SKM-1 treated with dmso at 0.1 percent for 144 hours (cell line): ENCODE data around the gene BICC1.
A peak's percentile ranks its signal among the peaks of the same experiment; 100 is the strongest.

Source experiments
- DNase-seq: peaks from one replicate; lab custom pipeline; 2025; ENCODE audit not compliant: unreplicated experiment; lab: John Stamatoyannopoulos, UW

The BICC1 gene

DNA sequence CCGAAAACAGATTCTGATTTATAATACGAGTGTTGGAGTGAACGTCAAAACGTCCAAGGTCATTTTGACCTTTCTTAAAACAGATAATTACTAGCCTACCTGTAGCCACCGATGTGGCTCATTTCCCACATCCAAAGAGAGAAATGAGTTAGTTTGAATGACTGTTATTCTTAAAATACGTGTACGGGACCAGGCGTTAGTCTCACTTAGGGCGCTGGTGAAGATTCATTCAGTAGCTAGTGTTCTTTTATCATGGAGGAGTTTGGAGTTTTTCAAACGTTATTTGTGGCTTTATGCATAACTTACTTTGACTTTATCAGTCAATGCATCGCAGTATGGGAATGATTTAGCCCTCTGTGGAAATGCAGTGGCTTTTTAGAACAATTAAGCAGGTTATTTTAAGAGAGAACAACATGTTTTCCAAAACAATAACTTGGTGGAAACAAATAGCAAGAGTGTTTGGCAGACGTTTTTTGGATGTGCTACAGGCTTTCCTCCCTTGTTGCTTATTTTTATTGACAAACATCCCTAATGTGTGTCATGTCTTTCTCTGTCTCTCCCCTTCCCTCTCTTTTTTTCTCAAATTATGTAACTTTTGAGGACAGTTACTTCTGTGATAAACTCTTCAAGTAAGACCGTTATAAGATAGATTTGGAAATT is 1.6 kb downstream of the BICC1 start:
- no peak for DNase-seq

DNA sequence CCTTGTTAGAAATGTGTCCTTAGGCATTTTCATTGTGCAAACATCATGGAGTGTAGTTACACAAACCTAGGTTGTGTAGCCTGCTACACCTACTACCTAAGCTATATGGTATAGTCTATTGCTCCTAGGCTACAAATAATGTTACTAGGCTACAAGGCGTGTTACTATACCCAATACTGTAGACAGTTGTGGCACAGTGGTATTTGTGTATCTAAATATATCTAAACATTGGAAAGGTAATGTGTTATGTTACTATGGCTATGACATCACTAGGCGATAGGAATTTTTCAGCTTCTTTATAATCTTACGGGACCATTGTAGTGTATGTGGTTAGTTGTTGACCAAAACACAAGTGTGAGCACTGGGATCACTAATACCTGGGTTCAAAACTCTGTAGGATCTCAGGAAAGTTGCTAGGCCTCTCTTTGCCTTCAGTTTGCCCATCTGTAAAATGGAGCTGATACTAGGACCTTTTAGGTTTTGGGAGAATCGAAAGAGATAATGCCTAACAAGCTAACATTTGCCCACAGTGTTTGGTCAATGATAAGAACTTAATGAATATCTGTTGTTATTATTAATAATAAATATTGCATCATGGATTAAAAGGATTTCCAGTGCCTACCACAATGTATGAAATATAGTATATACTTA is 2.7 kb downstream of the BICC1 start:
- DNase-seq = no peak

DNA sequence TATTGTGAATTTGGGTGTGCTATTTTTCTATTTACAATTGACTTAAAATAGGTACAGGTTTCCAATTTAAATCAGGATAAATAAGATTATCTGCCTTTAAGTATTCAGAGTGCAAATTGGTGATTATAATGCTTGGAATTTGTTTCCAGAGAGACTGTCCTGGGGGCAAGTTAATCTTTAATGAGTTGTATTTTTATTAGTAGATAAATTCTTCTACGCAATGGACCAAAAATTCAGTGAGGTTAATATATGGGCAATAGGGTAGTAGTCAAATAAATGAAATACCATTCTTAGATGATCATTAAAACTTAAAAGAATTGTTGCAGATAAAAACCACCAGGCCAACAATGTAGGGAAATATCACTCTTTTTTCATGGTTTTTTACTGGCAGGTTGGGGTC is 3.4 kb downstream of the BICC1 start:
- no peak for DNase-seq

DNA sequence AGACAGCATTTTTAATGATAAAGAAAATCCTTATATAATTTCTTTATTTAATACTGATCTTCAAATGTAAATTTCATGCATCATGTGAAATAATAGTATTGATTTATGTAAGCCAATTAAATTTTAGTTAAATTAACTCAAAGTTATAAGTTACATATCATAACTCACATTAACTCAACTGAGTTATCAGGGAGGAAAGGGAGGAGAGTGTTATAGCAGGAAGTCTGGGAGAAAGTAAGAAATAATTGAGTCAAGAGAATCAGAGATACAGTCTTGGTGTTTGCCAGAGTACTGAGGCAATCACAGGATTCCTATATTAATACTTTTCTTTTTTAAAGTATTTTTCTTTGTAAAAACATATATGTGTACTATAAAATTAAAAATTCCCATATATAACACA is 4.0 kb downstream of the BICC1 start:
- no peak for DNase-seq

DNA sequence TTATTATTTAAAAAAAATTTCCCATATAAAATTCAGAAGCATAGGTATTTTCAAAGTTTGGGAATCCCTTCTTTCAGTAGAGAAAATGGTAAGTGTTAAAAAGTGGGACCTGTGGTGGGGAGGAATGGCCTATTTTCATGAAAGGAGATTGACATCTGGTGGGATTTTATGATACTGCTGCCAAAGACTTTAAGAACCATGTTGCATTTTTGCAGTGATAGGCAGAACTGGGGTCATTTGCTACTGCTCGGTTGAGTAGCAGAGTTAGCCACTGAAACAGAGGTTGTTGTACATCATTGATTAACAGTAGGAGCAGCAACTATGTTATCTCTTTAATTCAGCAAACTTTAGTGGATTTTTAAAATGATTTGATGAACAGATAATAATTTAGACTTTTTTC is 4.4 kb downstream of the BICC1 start:
- DNase-seq = no peak

DNA sequence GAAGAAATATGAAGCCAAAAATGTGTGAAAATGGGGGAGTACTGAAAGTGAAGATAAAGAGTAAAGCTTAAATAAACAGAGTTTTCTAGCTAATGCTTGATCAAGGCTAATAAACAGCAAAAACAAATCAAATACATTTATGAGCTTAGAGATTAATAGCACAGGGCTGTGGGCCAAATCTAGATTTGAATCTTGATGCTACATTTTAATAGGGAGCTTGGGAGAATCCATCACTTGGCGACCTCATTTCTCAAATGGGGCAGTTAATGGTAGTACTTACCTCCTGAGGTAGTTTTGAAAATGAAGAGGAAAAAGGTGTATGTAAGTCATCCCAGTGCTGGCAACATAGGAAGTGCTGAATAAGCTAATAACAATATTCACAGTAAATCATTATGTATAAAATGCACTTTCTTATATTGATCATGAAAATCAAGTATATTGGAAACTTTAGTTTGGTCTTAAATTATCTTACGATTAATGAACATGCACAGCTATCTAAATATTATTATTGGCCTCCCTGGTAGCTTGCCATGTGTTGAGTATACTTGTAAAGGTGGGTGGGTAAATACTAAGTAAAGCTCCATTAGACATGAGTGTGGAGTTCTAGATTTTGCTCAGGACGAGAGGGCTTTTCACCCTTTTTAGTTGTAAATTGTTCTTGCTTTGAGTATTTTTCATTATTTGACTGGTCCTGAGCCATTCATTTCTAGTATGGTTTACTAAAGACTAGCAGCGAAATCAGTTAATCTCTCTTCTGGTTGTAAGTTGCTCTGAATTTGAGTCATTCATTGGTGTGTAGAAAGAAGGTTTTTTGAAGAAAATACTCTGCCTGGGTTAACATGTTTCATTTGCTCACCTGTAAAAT is 5.1 kb downstream of the BICC1 start:
- no peak for DNase-seq

DNA sequence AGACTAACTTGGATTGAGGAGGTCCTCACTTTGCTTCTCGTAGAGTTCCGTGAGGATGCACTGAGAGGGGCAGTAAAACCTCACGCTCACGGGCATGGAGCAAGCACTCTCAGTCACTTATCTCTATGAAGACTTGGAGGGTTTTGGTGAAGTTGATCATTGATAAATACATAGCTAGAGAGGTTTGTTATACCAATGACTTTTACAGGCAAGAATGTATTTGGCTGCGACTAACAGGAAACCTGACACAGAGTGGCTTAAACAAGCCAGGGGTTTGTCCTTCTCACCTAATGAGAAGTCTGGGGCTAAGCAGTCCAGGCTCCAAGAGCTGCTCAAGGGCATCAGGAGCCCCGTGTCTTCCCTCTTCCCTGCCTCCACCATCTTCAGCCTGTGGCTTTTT is 6.1 kb downstream of the BICC1 start:
- no peak for DNase-seq

DNA sequence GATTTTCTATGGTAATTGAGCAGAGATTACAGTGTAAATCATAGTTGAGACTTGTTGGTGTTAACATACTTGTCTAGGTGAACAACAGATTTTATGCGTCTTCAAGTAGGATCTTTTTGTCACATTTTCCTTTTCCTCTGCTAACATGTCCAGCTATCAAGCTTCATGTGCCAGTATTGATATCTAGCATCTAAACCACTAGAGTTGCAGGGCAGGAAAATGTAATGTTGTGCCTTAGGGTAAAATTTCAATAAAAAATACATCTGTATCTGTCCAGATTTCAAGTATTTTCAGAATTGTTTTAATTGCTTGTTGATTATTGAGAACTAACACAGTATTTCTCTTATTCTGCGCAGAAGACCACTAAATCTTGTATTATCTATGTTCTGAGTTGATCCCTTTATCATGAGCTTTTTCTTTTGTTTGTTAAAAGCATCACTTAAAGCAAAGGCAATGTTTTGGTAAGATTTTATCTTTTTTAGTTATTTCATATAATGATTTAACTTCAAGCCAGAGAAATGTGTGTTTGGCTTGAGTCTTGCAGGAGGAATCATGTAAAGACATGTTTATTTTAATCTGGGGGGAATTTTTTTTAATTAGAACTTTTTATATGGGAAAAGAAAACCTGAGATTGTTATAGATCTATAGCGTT is 16.5 kb downstream of the BICC1 start:
- no peak for DNase-seq

DNA sequence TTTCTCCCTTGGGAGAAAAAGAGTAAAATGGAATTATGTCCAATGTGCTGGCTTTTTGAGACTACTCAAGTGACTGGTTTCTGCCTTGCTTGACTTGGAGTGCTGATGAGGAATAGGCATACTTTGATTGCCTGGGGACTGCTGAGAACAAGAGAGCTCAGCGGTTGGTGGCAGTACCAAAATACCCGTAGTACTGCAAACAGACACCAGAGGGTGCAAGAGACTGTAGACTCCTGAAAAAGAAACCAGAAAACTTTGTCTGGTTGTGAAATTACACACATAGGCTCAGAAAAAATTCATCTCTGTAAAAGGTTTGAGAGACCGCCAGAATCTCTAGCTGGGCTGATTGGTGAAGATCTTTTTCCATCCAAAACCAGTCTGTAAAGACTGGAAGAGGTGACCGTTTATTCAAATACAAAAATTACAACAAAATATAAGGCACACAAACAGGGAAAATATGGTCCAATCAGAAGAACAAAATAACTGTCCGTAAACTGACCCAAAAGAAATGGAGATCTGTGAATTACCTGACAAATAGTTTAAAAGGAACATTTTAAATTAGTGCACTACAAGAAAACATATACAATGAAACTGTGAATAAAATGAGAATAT is 18.5 kb downstream of the BICC1 start:
- DNase-seq = peak; percentile 54

DNA sequence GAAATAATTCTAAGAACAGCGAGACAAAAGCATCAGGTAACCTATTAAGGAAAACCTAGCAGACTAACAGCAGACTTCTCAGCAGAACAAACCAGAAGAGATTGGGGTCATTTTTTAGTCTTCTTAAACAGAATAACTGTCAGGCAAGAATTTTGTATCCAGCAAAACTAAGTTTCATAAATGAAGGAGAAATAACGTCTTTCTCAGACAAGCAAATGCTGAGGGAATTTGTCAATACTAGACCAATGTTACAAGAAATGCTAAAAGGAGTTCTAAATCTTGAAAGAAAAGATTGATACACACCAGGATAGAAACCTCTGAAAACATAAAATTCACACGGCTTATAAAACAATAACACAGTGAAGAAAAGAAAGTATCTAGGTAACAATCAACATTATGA is 22.6 kb downstream of the BICC1 start:
- DNase-seq = no peak

DNA sequence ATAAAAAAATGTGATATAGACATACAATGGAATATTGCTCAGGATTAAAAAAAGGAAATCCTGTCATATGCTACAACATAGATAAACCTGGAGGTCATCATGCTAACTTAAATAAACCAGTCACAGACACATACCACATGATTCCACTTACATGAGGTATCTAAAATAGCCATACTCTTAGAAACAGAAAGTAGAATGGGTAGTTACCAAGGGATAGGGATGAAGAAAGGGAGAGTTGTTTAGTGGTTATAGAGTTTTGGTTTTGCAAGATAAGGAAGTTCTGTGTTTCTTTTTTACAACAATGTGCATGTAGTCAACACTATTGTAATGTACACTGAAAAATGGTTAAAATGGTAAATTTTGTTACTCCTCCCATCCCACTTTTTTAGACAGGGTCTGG is 30.5 kb downstream of the BICC1 start:
- no peak for DNase-seq

DNA sequence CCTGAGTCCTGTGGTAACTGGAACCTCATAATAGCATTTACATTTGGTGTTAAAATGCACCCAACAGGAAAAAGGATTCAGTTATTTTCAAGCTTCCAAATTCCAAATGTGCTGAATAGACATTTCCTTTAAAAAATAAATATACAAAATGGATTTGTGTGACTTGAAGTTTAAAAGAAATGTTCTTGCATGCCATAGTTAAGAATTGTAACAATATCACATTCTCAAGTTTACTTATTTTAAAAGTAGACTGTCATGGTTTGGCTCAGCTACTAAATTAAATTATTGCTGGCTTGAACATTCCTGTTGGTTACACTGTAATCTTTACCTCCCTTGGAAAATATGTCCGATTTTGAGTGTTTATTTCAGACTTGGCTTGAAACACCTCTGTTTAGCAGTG is 31.5 kb downstream of the BICC1 start:
- DNase-seq = no peak

DNA sequence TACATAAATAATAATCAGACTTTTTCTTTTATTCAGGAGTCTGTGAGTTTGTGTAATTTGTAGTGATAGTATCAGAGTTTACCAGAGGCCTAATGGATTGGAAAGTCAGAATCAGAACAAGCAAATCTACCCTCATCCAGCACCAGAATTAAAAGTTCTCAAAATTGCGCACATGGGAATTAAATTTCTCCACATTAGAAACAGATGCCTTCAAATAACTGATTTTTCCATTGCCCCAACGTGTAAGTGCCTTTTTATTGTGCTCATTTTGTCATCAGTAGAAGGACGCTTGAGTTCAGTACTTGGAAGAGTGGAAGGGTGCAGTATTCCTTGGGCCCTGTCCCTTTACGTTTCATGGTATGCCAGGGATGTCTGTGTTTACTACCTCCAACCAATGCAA is 32.8 kb downstream of the BICC1 start:
- DNase-seq = no peak

DNA sequence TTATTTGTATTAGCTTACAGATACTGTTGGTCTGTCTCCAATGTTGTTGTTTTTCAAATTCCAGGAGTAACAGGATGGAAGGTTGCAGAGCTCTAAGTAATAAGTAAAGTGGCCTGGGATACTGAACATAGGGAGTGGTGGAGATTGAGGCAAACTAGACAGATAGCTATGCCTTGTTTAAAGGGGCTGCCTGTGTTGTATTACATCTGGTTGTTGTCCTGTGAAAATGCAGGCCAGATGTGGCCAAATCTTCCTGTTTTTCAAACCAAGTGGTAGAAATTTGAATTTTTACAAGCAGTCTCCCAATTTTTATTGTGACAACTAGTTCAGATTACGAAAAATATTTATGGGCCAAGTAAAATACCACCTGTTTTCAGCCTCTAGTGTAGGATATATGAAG is 33.5 kb downstream of the BICC1 start:
- DNase-seq = no peak

DNA sequence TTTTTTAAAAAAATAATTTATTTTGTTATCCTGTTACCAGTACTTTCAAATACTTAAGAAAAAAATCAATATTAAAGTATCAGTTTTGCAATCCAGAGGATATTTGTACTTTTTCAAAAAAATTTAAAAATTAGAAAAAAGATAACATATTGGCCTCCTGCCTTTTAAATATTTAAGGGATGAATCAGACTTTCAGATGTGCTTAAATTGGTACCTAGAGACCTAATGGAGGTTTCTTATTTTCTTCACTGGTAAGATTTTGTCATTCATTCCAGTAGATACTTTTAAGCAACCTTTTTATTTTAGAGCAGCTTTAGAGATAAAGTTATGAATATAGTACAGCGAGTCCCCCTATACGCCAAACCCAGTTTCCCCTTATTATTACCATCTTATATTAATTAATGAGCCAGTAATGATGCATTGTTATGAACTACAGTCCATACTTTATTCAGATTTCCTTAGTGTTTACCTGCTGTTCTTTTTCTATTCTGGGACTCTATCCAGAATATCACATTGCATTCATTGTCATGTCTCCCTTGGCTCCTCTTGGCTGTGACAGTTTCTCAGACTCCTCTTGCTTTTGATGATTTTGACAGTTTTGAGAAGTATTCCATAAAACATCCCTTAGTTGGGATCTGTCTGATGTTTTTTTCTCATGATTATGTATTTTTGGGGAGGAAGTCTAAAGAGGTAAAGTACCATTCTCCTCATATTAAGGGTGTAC is 34.2 kb downstream of the BICC1 start:
- no peak for DNase-seq

DNA sequence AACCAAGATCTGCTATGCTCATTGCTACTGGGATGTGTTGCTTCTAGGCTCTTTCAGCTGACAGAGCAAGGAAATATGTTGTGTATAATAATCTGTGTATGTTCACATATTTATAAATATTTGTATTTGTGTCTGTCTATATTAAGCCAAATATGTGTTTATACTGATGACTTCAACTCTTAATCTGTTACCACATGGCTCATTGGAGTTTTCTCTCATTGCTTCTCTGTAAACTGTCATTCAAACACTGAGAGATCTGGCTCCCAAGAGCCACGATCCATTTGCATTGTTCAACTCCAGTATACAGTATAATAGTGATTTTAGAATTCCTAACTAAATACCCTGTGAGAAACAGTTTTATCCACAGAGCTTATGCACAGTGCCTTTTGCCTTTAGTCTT is 35.3 kb downstream of the BICC1 start:
- DNase-seq = no peak

DNA sequence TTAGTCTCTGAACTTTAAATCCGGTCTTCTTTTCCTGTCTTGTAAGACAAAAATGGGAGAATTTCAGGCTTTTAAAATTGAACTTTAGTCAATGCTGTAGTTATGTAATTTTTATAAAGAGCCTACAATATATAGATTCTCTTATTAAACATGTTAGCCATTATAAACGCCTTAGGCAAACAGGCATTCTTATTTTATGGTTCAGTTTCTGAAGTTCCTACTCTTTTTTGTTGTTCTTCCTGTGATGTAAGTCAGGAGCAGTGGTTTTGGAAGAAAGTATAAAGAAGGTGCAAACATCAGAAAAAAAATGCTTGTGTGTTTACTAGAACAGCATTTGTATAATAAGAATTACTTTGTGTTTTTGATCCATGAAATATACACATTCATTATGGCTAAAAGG is 41.6 kb downstream of the BICC1 start:
- DNase-seq = no peak

DNA sequence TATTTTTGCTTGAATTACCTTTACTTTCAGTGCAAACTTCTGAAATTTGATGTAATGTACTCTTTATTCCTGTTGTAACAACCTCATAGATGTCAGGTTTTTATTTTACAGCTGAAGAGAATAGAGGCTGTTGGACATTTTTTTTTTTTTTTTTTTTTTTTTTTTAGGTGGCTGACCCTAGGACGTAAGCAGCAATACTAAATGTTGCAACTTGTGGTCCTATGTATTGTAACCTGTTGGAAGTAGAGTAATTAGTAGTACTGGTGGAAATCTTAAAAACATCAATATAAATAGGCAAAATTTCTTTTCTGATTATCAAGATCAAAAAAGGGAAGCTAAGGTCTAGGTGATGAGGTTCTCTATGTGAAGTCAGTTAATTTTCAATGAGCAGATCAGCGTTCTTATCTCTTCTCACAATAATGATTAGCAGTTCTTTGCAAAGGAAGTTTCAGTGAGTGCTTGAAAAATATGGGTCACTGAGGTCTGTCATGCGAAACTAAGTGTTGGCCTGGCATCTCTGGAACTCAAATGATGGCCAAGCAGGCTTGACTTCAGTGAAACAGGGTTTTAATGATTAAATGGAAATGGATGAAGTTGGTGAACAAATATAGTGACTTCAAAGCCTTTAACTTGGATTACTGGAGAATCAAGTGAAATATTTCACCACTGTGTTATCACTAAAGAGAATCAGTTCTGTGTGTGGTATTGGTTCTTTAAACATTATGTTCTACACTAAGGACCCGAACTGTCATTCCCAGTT is 42.7 kb downstream of the BICC1 start:
- DNase-seq = no peak

DNA sequence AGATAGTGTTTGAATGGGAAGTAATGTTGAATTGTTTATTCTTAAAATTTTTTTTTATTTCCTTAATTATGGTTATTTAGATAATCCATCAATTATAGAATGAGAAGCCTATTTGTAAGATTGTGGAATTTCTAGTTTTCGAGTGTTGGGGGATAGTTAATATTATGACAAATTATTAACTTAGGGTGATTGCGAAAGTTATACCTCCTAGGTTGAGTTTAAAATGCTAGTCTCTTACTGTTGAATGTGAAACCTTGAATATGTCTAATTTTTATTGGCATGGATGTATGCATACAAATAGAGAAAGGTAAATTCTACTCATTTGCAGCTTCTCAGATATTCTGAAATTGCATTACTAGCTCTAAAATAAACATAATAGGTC is 43.2 kb downstream of the BICC1 start:
- no peak for DNase-seq
